ENCODE measurements around the gene BPIFA2. TPM values are rescaled to one million over a fixed set of nuclear protein-coding genes. Genes with fewer than 3 reads are reported as not detected.
A peak's percentile ranks its signal among the peaks of the same experiment; 100 is the strongest.

BPIFA2 gene
- polyA plus RNA-seq, 1 experiment, result not detected

GRCh38 chr20:33192912-33193501 lies 25.0 kb downstream of the BPIFA2 start:
- Histone ChIP-seq H3K9me3 (ENCODE audit: control insufficient read depth, insufficient read depth, low read length) (no peaks in the 10 kb centered on the region), H3K27me3 (ENCODE audit: control insufficient read depth, insufficient read depth, low read length) (no peaks in the 10 kb centered on the region), H3K4me3 (ENCODE audit: low read depth, low read length) (no peak overlapping the region), H3K27ac (ENCODE audit: low read depth, low read length) (no peak overlapping the region)
- DNase-seq (ENCODE audit: low read depth, low spot score), result no peak
- POLR2A ChIA-PET, result no interaction called here
- TF ChIP-seq CTCF (IDR thresholded peaks at IDR 0.05; ENCODE audit: low read depth, low read length), result no peak
- CTCF ChIA-PET, result no interaction called here

- ChIA-PET CTCF (no interaction called here), POLR2A (no interaction called here)
- Histone ChIP-seq H3K4me3 (ENCODE audit: low read depth, low read length) (no peak overlapping the region), H3K27ac (ENCODE audit: low read depth, low read length) (no peak overlapping the region), H3K27me3 (ENCODE audit: control insufficient read depth, insufficient read depth, low read length) (no peaks in the 10 kb centered on the region), H3K9me3 (ENCODE audit: control insufficient read depth, insufficient read depth, low read length) (no peaks in the 10 kb centered on the region)
- DNase-seq (ENCODE audit: low read depth, low spot score), result no peak
- TF ChIP-seq CTCF (IDR thresholded peaks at IDR 0.05; ENCODE audit: low read depth, low read length), result no peak
These were observed 31.1 kb downstream of the BPIFA2 start for GRCh38 chr20:33199026-33199425.

GRCh38 chr20:33202451-33202850 lies 34.5 kb downstream of the BPIFA2 start:
- no peak overlapping the region for H3K4me3 ChIP-seq (ENCODE audit: low read depth, low read length)
- POLR2A ChIA-PET, result no interaction called here
- no peak for TF ChIP-seq CTCF (IDR thresholded peaks at IDR 0.05; ENCODE audit: low read depth, low read length)
- DNase-seq (ENCODE audit: low read depth, low spot score), result no peak
- CTCF ChIA-PET, result no interaction called here
- no peaks in the 10 kb centered on the region for H3K27me3 ChIP-seq (ENCODE audit: control insufficient read depth, insufficient read depth, low read length)
- no peak overlapping the region for H3K27ac ChIP-seq (ENCODE audit: low read depth, low read length)
- H3K9me3 ChIP-seq (ENCODE audit: control insufficient read depth, insufficient read depth, low read length), result no peaks in the 10 kb centered on the region

- Histone ChIP-seq H3K27ac (ENCODE audit: low read depth, low read length) (no peak overlapping the region), H3K4me3 (ENCODE audit: low read depth, low read length) (no peak overlapping the region), H3K9me3 (ENCODE audit: control insufficient read depth, insufficient read depth, low read length) (no peaks in the 10 kb centered on the region), H3K27me3 (ENCODE audit: control insufficient read depth, insufficient read depth, low read length) (no peaks in the 10 kb centered on the region)
- DNase-seq (ENCODE audit: low read depth, low spot score), result no peak
- TF ChIP-seq CTCF (IDR thresholded peaks at IDR 0.05; ENCODE audit: low read depth, low read length), result no peak
- ChIA-PET CTCF (no interaction called here), POLR2A (no interaction called here)
These were observed 35.5 kb downstream of the BPIFA2 start for GRCh38 chr20:33203444-33203843.

GRCh38 chr20:33209789-33210188 lies 41.8 kb downstream of the BPIFA2 start:
- no peak for TF ChIP-seq CTCF (IDR thresholded peaks at IDR 0.05; ENCODE audit: low read depth, low read length)
- Histone ChIP-seq H3K27ac (ENCODE audit: low read depth, low read length) (no peak overlapping the region), H3K27me3 (ENCODE audit: control insufficient read depth, insufficient read depth, low read length) (no peaks in the 10 kb centered on the region), H3K4me3 (ENCODE audit: low read depth, low read length) (no peak overlapping the region), H3K9me3 (ENCODE audit: control insufficient read depth, insufficient read depth, low read length) (no peaks in the 10 kb centered on the region)
- DNase-seq (ENCODE audit: low read depth, low spot score), result peak; percentile 20
- CTCF ChIA-PET, result no interaction called here
- POLR2A ChIA-PET, result no interaction called here
